Fibroblast of lung (primary cell): ENCODE measurements around the gene DLL3. TPM values are rescaled to one million over a fixed set of nuclear protein-coding genes. Genes with fewer than 3 reads are reported as not detected.

ENCODE experiments used
- DNase-seq, 2 donors: peaks; one replicate each; pipeline versions ENCODE4 v3.0.0 to v3.0.0-alpha.2; 2010; ENCODE audit warnings: low read depth in 2 of 2
- H2AFZ ChIP-seq: 2 replicates; pipeline ENCODE4 v1.5.1; 2012; ENCODE audit warnings: low read length, control low read depth, inconsistent platforms
- H3K27ac ChIP-seq: 2 replicates; pipeline ENCODE4 v1.5.1; 2011; ENCODE audit warnings: low read length, control low read depth; ENCODE audit not compliant: insufficient read depth
- H3K27me3 ChIP-seq: 2 replicates; pipeline ENCODE4 v1.5.1; 2011; ENCODE audit warnings: mild to moderate bottlenecking, low read length; ENCODE audit not compliant: control insufficient read depth, insufficient read depth
- H3K36me3 ChIP-seq: 2 replicates; pipeline ENCODE4 v1.5.1; 2011; ENCODE audit warnings: low read length; ENCODE audit not compliant: control insufficient read depth, insufficient read depth
- H3K4me1 ChIP-seq: 2 replicates; pipeline ENCODE4 v1.5.1; 2011; ENCODE audit warnings: low read length; ENCODE audit not compliant: control insufficient read depth, insufficient read depth; ENCODE audit errors: extremely low read depth
- H3K4me2 ChIP-seq: 2 replicates; pipeline ENCODE4 v1.5.1; 2011; ENCODE audit warnings: low read length, control low read depth; ENCODE audit not compliant: insufficient read depth; ENCODE audit errors: extremely low read depth
- H3K4me3 ChIP-seq, 4 experiments: fragments of 200-600 bp in 1 of 4; sonication (generic) in 1 of 4; replicated peaks in 1 of 4; 2 replicates each; pipeline ENCODE4 v1.5.1; 2011 to 2016; ENCODE audit warnings: low read length in 4 of 4, low read depth in 3 of 4, mild to moderate bottlenecking in 3 of 4, control low read depth in 2 of 4, inconsistent platforms in 1 of 4, mixed read lengths in 1 of 4; ENCODE audit not compliant: insufficient read depth in 1 of 4; ENCODE audit errors: control extremely low read depth in 1 of 4
- H3K79me2 ChIP-seq: 2 replicates; pipeline ENCODE4 v1.5.1; 2012; ENCODE audit warnings: mild to moderate bottlenecking, low read length, inconsistent platforms; ENCODE audit not compliant: control insufficient read depth, insufficient read depth
- H3K9ac ChIP-seq: 2 replicates; pipeline ENCODE4 v1.5.1; 2011; ENCODE audit warnings: mild to moderate bottlenecking, low read length, control low read depth; ENCODE audit not compliant: insufficient read depth
- H3K9me3 ChIP-seq: 2 replicates; pipeline ENCODE4 v1.5.1; 2012; ENCODE audit warnings: low read depth, low read length; ENCODE audit not compliant: control insufficient read depth, insufficient read depth
- H4K20me1 ChIP-seq: 2 replicates; pipeline ENCODE4 v1.5.1; 2011; ENCODE audit warnings: low read length; ENCODE audit not compliant: control insufficient read depth, insufficient read depth; ENCODE audit errors: extremely low read depth
- EZH2 ChIP-seq: IDR thresholded peaks from 2 replicates; pipeline ENCODE4 v1.5.1; 2012; ENCODE audit warnings: low read length, control low read depth, mild to moderate bottlenecking; ENCODE audit errors: missing control alignments
- polyA plus RNA-seq, 2 donors: library from polyadenylated mRNA; depleted of rRNA in 1 of 2; stranded (reverse) in 1 of 2; unstranded in 1 of 2; fragments of >200 nt; gene quantifications; 2 replicates each; pipeline ENCODE4 v1.2.1, GENCODE V29; 2011 to 2012; ENCODE audit warnings: missing spikeins in 1 of 2
- total RNA-seq: library from RNA; depleted of rRNA; stranded (reverse); fragments of >200 nt; gene quantifications from 2 replicates; pipeline ENCODE4 v1.2.1, GENCODE V29; 2014
- TF ChIP-seq, protein P1 (sequence below), 2 donors: IDR thresholded peaks in 1 of 2; conservative IDR thresholded peaks in 1 of 2; 1 replicate in 1 of 2; 2 replicates in 1 of 2; pipeline ENCODE4 v1.5.1; 2011 to 2012; ENCODE audit warnings: low read length in 2 of 2, control low read depth in 1 of 2, inconsistent platforms in 1 of 2, low read depth in 1 of 2, mild to moderate bottlenecking in 1 of 2

DLL3 gene
- total and polyA plus RNA-seq, 2 donors (not counting 1 experiment from before 2014, with no cell fraction given) = under 0.01 to 0.11 TPM

- no peaks in the 10 kb centered on the region for H3K79me2 ChIP-seq
- H4K20me1 ChIP-seq = no peaks in the 10 kb centered on the region
- no peak overlapping the region for H3K9ac ChIP-seq
- no peaks in the 10 kb centered on the region for H3K9me3 ChIP-seq
- DNase-seq = no peak
- H3K4me2 ChIP-seq = no peak overlapping the region
- no peak overlapping the region for H3K4me3 ChIP-seq
- H3K4me1 ChIP-seq = no peaks in the 10 kb centered on the region
- H2AFZ ChIP-seq = no peak overlapping the region
- H3K27ac ChIP-seq = no peak overlapping the region
- TF ChIP-seq, protein P1, sequence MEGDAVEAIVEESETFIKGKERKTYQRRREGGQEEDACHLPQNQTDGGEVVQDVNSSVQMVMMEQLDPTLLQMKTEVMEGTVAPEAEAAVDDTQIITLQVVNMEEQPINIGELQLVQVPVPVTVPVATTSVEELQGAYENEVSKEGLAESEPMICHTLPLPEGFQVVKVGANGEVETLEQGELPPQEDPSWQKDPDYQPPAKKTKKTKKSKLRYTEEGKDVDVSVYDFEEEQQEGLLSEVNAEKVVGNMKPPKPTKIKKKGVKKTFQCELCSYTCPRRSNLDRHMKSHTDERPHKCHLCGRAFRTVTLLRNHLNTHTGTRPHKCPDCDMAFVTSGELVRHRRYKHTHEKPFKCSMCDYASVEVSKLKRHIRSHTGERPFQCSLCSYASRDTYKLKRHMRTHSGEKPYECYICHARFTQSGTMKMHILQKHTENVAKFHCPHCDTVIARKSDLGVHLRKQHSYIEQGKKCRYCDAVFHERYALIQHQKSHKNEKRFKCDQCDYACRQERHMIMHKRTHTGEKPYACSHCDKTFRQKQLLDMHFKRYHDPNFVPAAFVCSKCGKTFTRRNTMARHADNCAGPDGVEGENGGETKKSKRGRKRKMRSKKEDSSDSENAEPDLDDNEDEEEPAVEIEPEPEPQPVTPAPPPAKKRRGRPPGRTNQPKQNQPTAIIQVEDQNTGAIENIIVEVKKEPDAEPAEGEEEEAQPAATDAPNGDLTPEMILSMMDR (conservative IDR thresholded peaks at IDR 0.05 in 1 of 2, IDR thresholded peaks at IDR 0.05 in 1 of 2; ENCODE audit: low read depth in 1 of 2, low read length in 2 of 2) = no peak
- no peak for TF ChIP-seq EZH2
- no peaks in the 10 kb centered on the region for H3K36me3 ChIP-seq
- H3K27me3 ChIP-seq = peaks cover 27% of the 10 kb centered on the region
Observed at GRCh38 chr19:39499932-39500331, 1.2 kb downstream of the DLL3 start.

GRCh38 chr19:39500543-39500942 is 1.8 kb downstream of the DLL3 start:
- Histone ChIP-seq H3K4me1 (no peaks in the 10 kb centered on the region), H4K20me1 (no peaks in the 10 kb centered on the region), H3K4me3 (no peak overlapping the region), H3K27me3 (peaks cover 27% of the 10 kb centered on the region), H2AFZ (no peak overlapping the region), H3K36me3 (no peaks in the 10 kb centered on the region), H3K9me3 (no peaks in the 10 kb centered on the region), H3K27ac (no peak overlapping the region), H3K79me2 (no peaks in the 10 kb centered on the region), H3K9ac (no peak overlapping the region), H3K4me2 (no peak overlapping the region)
- no peak for DNase-seq
- TF ChIP-seq EZH2 = no peak
- TF ChIP-seq, protein P1 (conservative IDR thresholded peaks at IDR 0.05 in 1 of 2, IDR thresholded peaks at IDR 0.05 in 1 of 2; ENCODE audit: low read depth in 1 of 2, low read length in 2 of 2) = no peak

DNA sequence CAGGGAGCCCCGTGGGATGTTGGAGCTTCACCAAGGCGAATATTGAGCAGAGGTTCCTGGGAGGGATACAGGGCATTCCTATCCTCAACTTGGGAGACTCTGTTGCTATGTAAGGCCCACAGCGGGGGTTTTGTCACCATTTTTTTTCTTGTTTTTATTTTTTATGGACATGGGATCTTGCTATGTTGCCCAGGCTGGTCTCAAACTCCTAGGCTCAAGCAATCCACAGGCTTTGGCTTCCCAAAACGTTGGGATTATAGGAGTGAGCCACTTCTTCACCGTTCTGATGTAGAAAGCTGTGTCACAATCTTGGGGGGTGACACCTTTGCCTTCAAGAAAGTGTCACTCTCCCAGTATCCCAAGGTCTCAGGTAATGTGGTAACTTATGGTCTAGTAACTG is 2.6 kb downstream of the DLL3 start:
- Histone ChIP-seq H3K9ac (no peak overlapping the region), H3K4me1 (no peaks in the 10 kb centered on the region), H2AFZ (no peak overlapping the region), H3K36me3 (no peaks in the 10 kb centered on the region), H3K27me3 (peaks cover 30% of the 10 kb centered on the region), H3K9me3 (no peaks in the 10 kb centered on the region), H3K4me3 (no peak overlapping the region), H3K4me2 (no peak overlapping the region), H3K27ac (no peak overlapping the region), H3K79me2 (no peaks in the 10 kb centered on the region), H4K20me1 (no peaks in the 10 kb centered on the region)
- DNase-seq = no peak
- no peak for TF ChIP-seq EZH2
- TF ChIP-seq, protein P1 (conservative IDR thresholded peaks at IDR 0.05 in 1 of 2, IDR thresholded peaks at IDR 0.05 in 1 of 2; ENCODE audit: low read depth in 1 of 2, low read length in 2 of 2) = no peak
